ENCODE measurements around the gene ZFP36. TPM values are rescaled to one million over a fixed set of nuclear protein-coding genes. Genes with fewer than 3 reads are reported as not detected.

The ZFP36 gene
- total RNA-seq, 2 donors from 2014 or later, result 315 to 699 TPM

- no peak overlapping the region for H3K4me3 ChIP-seq
- no peaks in the 10 kb centered on the region for H3K9me3 ChIP-seq
- TF ChIP-seq CTCF (IDR thresholded peaks at IDR 0.05), result no peak
- H3K36me3 ChIP-seq, result peaks cover 59% of the 10 kb centered on the region
- ATAC-seq (ENCODE audit: insufficient number of reproducible peaks, low FRiP score, low read depth), result no peak
- H3K27me3 ChIP-seq (replicated peaks; ENCODE audit: insufficient read depth), result no peaks in the 10 kb centered on the region
- H3K4me1 ChIP-seq (ENCODE audit: control insufficient read depth in 1 of 2, low read depth in 2 of 2), result peaks cover 7 to 24% of the 10 kb centered on the region in 2 donors
- H3K27ac ChIP-seq, result no peak overlapping the region
- no peak for DNase-seq (ENCODE audit: low spot score)
Measured at GRCh38 chr19:39385629-39386411, 20.8 kb upstream of the ZFP36 start.

- H3K4me1 ChIP-seq (ENCODE audit: control insufficient read depth in 1 of 2, low read depth in 2 of 2), result peaks cover 7 to 26% of the 10 kb centered on the region in 2 donors
- H3K36me3 ChIP-seq, result peaks cover 51% of the 10 kb centered on the region
- H3K27me3 ChIP-seq (replicated peaks; ENCODE audit: insufficient read depth), result no peaks in the 10 kb centered on the region
- DNase-seq (ENCODE audit: low spot score), result no peak
- no peak for TF ChIP-seq CTCF (IDR thresholded peaks at IDR 0.05)
- no peak for ATAC-seq (ENCODE audit: insufficient number of reproducible peaks, low FRiP score, low read depth)
- no peak overlapping the region for H3K27ac ChIP-seq
- H3K9me3 ChIP-seq, result no peaks in the 10 kb centered on the region
- no peak overlapping the region for H3K4me3 ChIP-seq
Measured at GRCh38 chr19:39386557-39386956, 20.1 kb upstream of the ZFP36 start.

GRCh38 chr19:39388657-39389056, 18.0 kb upstream of the ZFP36 start:
- Histone ChIP-seq H3K27ac (no peak overlapping the region), H3K27me3 (replicated peaks; ENCODE audit: insufficient read depth) (no peaks in the 10 kb centered on the region), H3K36me3 (peaks cover 38% of the 10 kb centered on the region), H3K4me3 (no peak overlapping the region), H3K4me1 (ENCODE audit: control insufficient read depth in 1 of 2, low read depth in 2 of 2) (peaks cover 16 to 38% of the 10 kb centered on the region in 2 donors), H3K9me3 (no peaks in the 10 kb centered on the region)
- ATAC-seq (ENCODE audit: insufficient number of reproducible peaks, low FRiP score, low read depth), result no peak
- no peak for TF ChIP-seq CTCF (IDR thresholded peaks at IDR 0.05)
- no peak for DNase-seq (ENCODE audit: low spot score)

GRCh38 chr19:39389631-39390414, 16.8 kb upstream of the ZFP36 start:
- Histone ChIP-seq H3K9me3 (no peaks in the 10 kb centered on the region), H3K27ac (peak overlapping the region; percentile 96 to 99), H3K27me3 (replicated peaks; ENCODE audit: insufficient read depth) (no peaks in the 10 kb centered on the region), H3K4me3 (peak overlapping the region; percentile 87), H3K4me1 (ENCODE audit: control insufficient read depth in 1 of 2, low read depth in 2 of 2) (peaks cover 16 to 38% of the 10 kb centered on the region in 2 donors), H3K36me3 (peaks cover 32% of the 10 kb centered on the region)
- DNase-seq (ENCODE audit: low spot score) (no peak), ATAC-seq (ENCODE audit: insufficient number of reproducible peaks, low FRiP score, low read depth) (no peak)
- no peak for TF ChIP-seq CTCF (IDR thresholded peaks at IDR 0.05)

- peak overlapping the region; percentile 87 for H3K4me3 ChIP-seq
- peak overlapping the region; percentile 96 to 99 for H3K27ac ChIP-seq
- no peak for TF ChIP-seq CTCF (IDR thresholded peaks at IDR 0.05)
- H3K4me1 ChIP-seq (ENCODE audit: control insufficient read depth in 1 of 2, low read depth in 2 of 2), result peaks cover 16 to 38% of the 10 kb centered on the region in 2 donors
- peaks cover 38% of the 10 kb centered on the region for H3K36me3 ChIP-seq
- ATAC-seq (ENCODE audit: insufficient number of reproducible peaks, low FRiP score, low read depth) (no peak), DNase-seq (ENCODE audit: low spot score) (no peak)
- no peaks in the 10 kb centered on the region for H3K27me3 ChIP-seq (replicated peaks; ENCODE audit: insufficient read depth)
- no peaks in the 10 kb centered on the region for H3K9me3 ChIP-seq
Measured at GRCh38 chr19:39390451-39390750, 16.2 kb upstream of the ZFP36 start.
